Erythroblast (primary cell): ENCODE measurements around the gene NFASC.

Experiments used
- GATA1 ChIP-seq: IDR thresholded peaks from 2 replicates; pipeline ENCODE4 v1.6.1; 2011; ENCODE audit warnings: low read depth, mild to moderate bottlenecking, control low read depth, low read length, moderate library complexity
- POLR2A ChIP-seq: IDR thresholded peaks from 2 replicates; pipeline ENCODE4 v1.6.1; 2011; ENCODE audit warnings: mild to moderate bottlenecking, low read length

DNA sequence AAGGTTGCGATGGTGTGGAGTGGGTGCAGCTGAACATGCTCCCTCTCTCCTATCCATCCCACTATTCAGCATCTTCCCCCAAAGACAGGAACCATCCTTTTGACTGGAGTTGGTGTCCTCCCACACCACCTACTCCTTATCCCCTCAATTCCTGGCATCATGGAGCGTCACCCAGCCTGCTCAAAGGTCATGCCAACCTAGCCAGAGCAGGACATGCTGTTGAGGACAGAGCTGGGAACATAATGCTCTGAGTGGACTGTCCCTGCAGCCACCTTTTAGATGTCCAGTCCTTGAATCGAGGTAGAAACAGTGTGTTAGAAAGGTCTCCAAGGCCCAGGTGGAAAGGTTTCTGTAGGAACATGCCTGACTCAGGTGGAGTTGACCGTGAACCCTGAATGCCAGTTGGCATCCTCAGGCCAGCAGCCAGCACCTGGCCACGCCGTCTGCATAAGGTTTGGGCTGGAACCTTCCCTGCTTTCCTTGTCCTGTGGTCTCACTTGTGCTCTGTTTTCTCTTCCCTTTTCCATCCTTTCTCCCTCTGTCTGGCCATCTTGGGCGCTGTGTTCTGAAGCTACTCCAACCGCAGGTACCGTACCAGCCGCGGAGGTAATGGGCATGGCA, 120.2 kb downstream of the NFASC start:
- TF ChIP-seq POLR2A (no peak), GATA1 (no peak)
